Endothelial cell of umbilical vein (primary cell): Measurements from ENCODE around the gene FAM83F. TPM values are rescaled to one million over a fixed set of nuclear protein-coding genes. Genes with fewer than 3 reads are reported as not detected.
A peak's percentile ranks its signal among the peaks of the same experiment; 100 is the strongest.

Experiments
- BruUV-seq: library from RNA; stranded (reverse); fragments of 400-500 nt; replicated peaks from 2 replicates; lab custom pipeline; 2021; lab: Mats Ljungman, UMichigan
- CTCF ChIA-PET: fragments of 300-600, 350-600 bp; sonication (Branson Sonifier 250); formaldehyde crosslinking; loops from one replicate; lab custom pipeline; 2021; ENCODE audit warnings: antibody characterized with exemption, inconsistent platforms; lab: Charles Lee
- POLR2A ChIA-PET: fragments of 300-600, 350-600 bp; sonication (Branson Sonifier 250); formaldehyde crosslinking; loops from one replicate; lab custom pipeline; 2021; ENCODE audit warnings: antibody characterized with exemption, inconsistent platforms; lab: Charles Lee
- DNase-seq: peaks from one replicate; pipeline ENCODE4 v3.0.0-alpha.2; 2011; ENCODE audit warnings: low read depth, low spot score
- FAIRE-seq: peaks from 2 replicates; lab custom pipeline; 2011; peaks lifted over from hg19 to GRCh38; lab: Jason Lieb, UNC
- H2AFZ ChIP-seq: 2 replicates; pipeline ENCODE4 v1.6.0; 2012; ENCODE audit warnings: low read depth, low read length, control low read depth, inconsistent platforms
- H3K27ac ChIP-seq: 2 replicates; pipeline ENCODE4 v1.5.1; 2011; ENCODE audit warnings: low read depth, mild to moderate bottlenecking, control low read depth, low read length, moderate library complexity; ENCODE audit not compliant: insufficient read depth
- H3K27me3 ChIP-seq, 2 experiments: 2 replicates each; pipeline versions ENCODE4 v1.6.0 to v1.6.1; 2011; ENCODE audit warnings: low read length in 2 of 2, mixed read lengths in 1 of 2; ENCODE audit not compliant: control insufficient read depth in 2 of 2, insufficient read depth in 2 of 2
- H3K36me3 ChIP-seq, 2 experiments: 2 replicates in 1 of 2; 3 replicates in 1 of 2; pipeline ENCODE4 v1.5.1; 2011; ENCODE audit warnings: low read length in 2 of 2, mild to moderate bottlenecking in 1 of 2, moderate library complexity in 1 of 2; ENCODE audit not compliant: control insufficient read depth in 2 of 2, insufficient read depth in 2 of 2; ENCODE audit errors: extremely low read depth in 1 of 2
- H3K4me1 ChIP-seq: 3 replicates; pipeline ENCODE4 v1.5.1; 2011; ENCODE audit warnings: mild to moderate bottlenecking, low read length; ENCODE audit not compliant: control insufficient read depth, insufficient read depth; ENCODE audit errors: extremely low read depth
- H3K4me2 ChIP-seq: 2 replicates; pipeline ENCODE4 v1.6.1; 2011; ENCODE audit warnings: low read length, control low read depth, mixed read lengths; ENCODE audit not compliant: insufficient read depth
- H3K4me3 ChIP-seq, 3 experiments: fragments of 200-600 bp in 1 of 3; sonication (generic), shearing (Covaris generic) in 1 of 3; replicated peaks in 1 of 3; 2 replicates each; pipeline ENCODE4 v1.5.1; 2011 to 2016; ENCODE audit warnings: control low read depth in 3 of 3, low read length in 3 of 3, mild to moderate bottlenecking in 2 of 3, inconsistent platforms in 1 of 3, low read depth in 1 of 3, moderate library complexity in 1 of 3; ENCODE audit not compliant: insufficient read depth in 1 of 3
- H3K79me2 ChIP-seq: 2 replicates; pipeline ENCODE4 v1.6.0; 2012; ENCODE audit warnings: low read length, inconsistent platforms; ENCODE audit not compliant: control insufficient read depth, insufficient read depth
- H3K9ac ChIP-seq: replicated peaks from 2 replicates; pipeline ENCODE3; 2011; ENCODE audit warnings: low read length, control low read depth; ENCODE audit not compliant: insufficient read depth; ENCODE audit errors: extremely low read depth
- H3K9me1 ChIP-seq: replicated peaks from 3 replicates; pipeline ENCODE4 v1.6.0; 2011; ENCODE audit warnings: mild to moderate bottlenecking, low read length; ENCODE audit not compliant: control insufficient read depth, insufficient read depth; ENCODE audit errors: extremely low read depth
- H3K9me3 ChIP-seq: replicated peaks from 2 replicates; pipeline ENCODE4 v1.5.1; 2012; ENCODE audit warnings: low read length, inconsistent platforms; ENCODE audit not compliant: control insufficient read depth, insufficient read depth
- H4K20me1 ChIP-seq: replicated peaks from 2 replicates; pipeline ENCODE3; 2011; ENCODE audit warnings: mild to moderate bottlenecking, low read length; ENCODE audit not compliant: control insufficient read depth, insufficient read depth; ENCODE audit errors: extremely low read depth
- CTCF ChIP-seq, 2 donors: IDR thresholded peaks; 1 replicate in 1 of 2; 2 replicates in 1 of 2; pipeline ENCODE4 v1.5.1; 2011; ENCODE audit warnings: low read length in 2 of 2, mild to moderate bottlenecking in 2 of 2, moderate library complexity in 2 of 2, control low read depth in 1 of 2, inconsistent platforms in 1 of 2, low read depth in 1 of 2; ENCODE audit not compliant: insufficient read depth in 1 of 2; ENCODE audit errors: extremely low read depth in 1 of 2
- GATA2 ChIP-seq: IDR thresholded peaks from 2 replicates; pipeline ENCODE4 v1.7.0; 2011; ENCODE audit warnings: low read depth, mild to moderate bottlenecking, moderate library complexity, mixed read lengths, low read length; ENCODE audit not compliant: insufficient read length, insufficient read depth
- JUN ChIP-seq: IDR thresholded peaks from 2 replicates; pipeline ENCODE4 v1.6.1; 2011; ENCODE audit warnings: borderline replicate concordance, low read depth; ENCODE audit not compliant: insufficient read length, insufficient read depth
- MAX ChIP-seq: IDR thresholded peaks from 2 replicates; pipeline ENCODE4 v1.6.1; 2011; ENCODE audit not compliant: insufficient read depth, insufficient read length
- MYC ChIP-seq: IDR thresholded peaks from one replicate; pipeline ENCODE4 v1.6.1; 2011; ENCODE audit warnings: mild to moderate bottlenecking, low read depth, low read length
- POLR2AphosphoS5 ChIP-seq: IDR thresholded peaks from 2 replicates; pipeline ENCODE4 v1.6.1; 2012; ENCODE audit warnings: low read depth, mild to moderate bottlenecking, control low read depth, low read length, moderate library complexity; ENCODE audit not compliant: insufficient read depth
- dilution Hi-C: fragments of 300-500 bp; cut with MboI; formaldehyde crosslinking; loops from one replicate; pipeline ENCODE4 v1.15.0; 2019; ENCODE audit warnings: low sequenced_read_pairs; ENCODE audit not compliant: extremely low pct_ligation_motif_present
- intact Hi-C: fragments of 100-400 bp; cut with micrococcal nuclease; formaldehyde crosslinking; loops from one replicate; pipeline ENCODE4 v1.10.0; 2022
- polyA plus RNA-seq, 4 experiments: library from polyadenylated mRNA; depleted of rRNA in 3 of 4; stranded (reverse) in 3 of 4; unstranded in 1 of 4; fragments of >200 nt; gene quantifications; 2 replicates each; pipeline versions ENCODE4 v1.2.1 to v1.2.3, GENCODE V29; 2011 to 2012; ENCODE audit warnings: missing spikeins in 1 of 4
- total RNA-seq: library from RNA; stranded (reverse); gene quantifications from 2 replicates; pipeline ENCODE4 v1.2.3, GENCODE V29; 2021

The FAM83F gene
- total and polyA plus RNA-seq, 2 donors (not counting 3 experiments of a cell fraction or from before 2014, with no cell fraction given) = not detected

- Histone ChIP-seq H2AFZ (peak overlapping the region; percentile 13), H3K79me2 (no peaks in the 10 kb centered on the region), H3K4me2 (peak overlapping the region; percentile 62), H4K20me1 (no peaks in the 10 kb centered on the region), H3K27me3 (peaks cover 2 to 20% of the 10 kb centered on the region in 2 experiments), H3K9me1 (no peaks in the 10 kb centered on the region), H3K27ac (peak overlapping the region; percentile 87), H3K4me3 (peak overlapping the region in 2 of 3 experiments; percentile 15 to 68), H3K36me3 (no peaks in the 10 kb centered on the region), H3K9ac (peak overlapping the region; percentile 81), H3K9me3 (no peaks in the 10 kb centered on the region), H3K4me1 (peaks cover 19% of the 10 kb centered on the region)
- BruUV-seq = TSS peak; percentile 77
- intact Hi-C loops = loop anchor here (1.0 to 10.0 kb wide), 4 partner anchors 134 to 303 kb away; partner anchors contain the start of genes ADSL and TNRC6B
- ChIA-PET POLR2A (interaction anchor here (1.0 to 1.3 kb wide), 4 partner anchors 134 to 302 kb away, joined by 3 to 9 read pairs (median 4); partner anchors contain the start of gene TNRC6B), CTCF (interaction anchor here (0.6 to 2.6 kb wide), 12 partner anchors 135 to 855 kb away, joined by 3 to 21 read pairs (median 3); partner anchors contain the start of gene TNRC6B)
- FAIRE-seq (no peak), DNase-seq (no peak)
- dilution Hi-C loops = no loop called here
- no peak for TF ChIP-seq CTCF (IDR thresholded peaks at IDR 0.05; ENCODE audit: extremely low read depth in 1 of 2, insufficient read depth in 1 of 2, low read depth in 1 of 2, low read length in 2 of 2)
- no peak for TF ChIP-seq MAX
- no peak for TF ChIP-seq POLR2AphosphoS5
- TF ChIP-seq MYC = no peak
- TF ChIP-seq JUN = no peak
- no peak for TF ChIP-seq GATA2
These were observed 49.0 kb downstream of the FAM83F start for GRCh38 chr22:40043793-40044101.
